GM23338 (cell line): Measurements from ENCODE around the gene ROR1.

ENCODE experiments used
- CREB1 ChIP-seq: fragments of 250-450 bp; sonication (Bioruptor Pico); IDR thresholded peaks from 2 replicates; pipeline ENCODE4 v1.5.0; 2020; ENCODE audit warnings: low read depth, mild to moderate bottlenecking, moderate library complexity
- EZH2 ChIP-seq: fragments of 200-600 bp; sonication (generic); IDR thresholded peaks from one replicate; pipeline ENCODE4 v1.8.0; 2017; ENCODE audit warnings: antibody characterized with exemption, mild to moderate bottlenecking, low read depth; ENCODE audit not compliant: unreplicated experiment
- EZH2phosphoT487 ChIP-seq: fragments of 200-600 bp; sonication (generic); IDR thresholded peaks from one replicate; pipeline ENCODE4 v1.8.1; 2018; ENCODE audit warnings: antibody characterized with exemption; ENCODE audit not compliant: unreplicated experiment
- JUNB ChIP-seq: IDR thresholded peaks from one replicate; pipeline ENCODE4 v1.6.1; 2016; ENCODE audit warnings: antibody characterized with exemption; ENCODE audit not compliant: unreplicated experiment
- NANOG ChIP-seq: IDR thresholded peaks from 2 replicates; pipeline ENCODE4 v1.6.1; 2016; ENCODE audit warnings: antibody characterized with exemption, borderline replicate concordance
- POLR2AphosphoS5 ChIP-seq: IDR thresholded peaks from 2 replicates; pipeline ENCODE4 v1.6.1; 2016; ENCODE audit warnings: antibody characterized with exemption, low read depth
- ZNF331 ChIP-seq: fragments of 250-450 bp; sonication (Bioruptor Pico); IDR thresholded peaks from 2 replicates; pipeline ENCODE4 v1.5.0; 2020; ENCODE audit warnings: low read depth, mild to moderate bottlenecking, moderate library complexity
- TF ChIP-seq, protein P1 (sequence below), 2 experiments: fragments of 200-600 bp in 1 of 2; sonication (generic) in 1 of 2; conservative IDR thresholded peaks; 2 replicates each; pipeline versions ENCODE4 v1.5.1 to v1.6.1; 2016 to 2017; ENCODE audit warnings: antibody characterized with exemption in 2 of 2, low read depth in 2 of 2, mild to moderate bottlenecking in 2 of 2, moderate library complexity in 1 of 2
- TF ChIP-seq, protein P2 (sequence below): IDR thresholded peaks from one replicate; pipeline ENCODE4 v1.6.1; 2018; ENCODE audit warnings: antibody characterized with exemption; ENCODE audit not compliant: unreplicated experiment
- TF ChIP-seq, protein P3 (sequence below): IDR thresholded peaks from 2 replicates; pipeline ENCODE4 v1.6.1; 2016; ENCODE audit warnings: antibody characterized with exemption

DNA sequence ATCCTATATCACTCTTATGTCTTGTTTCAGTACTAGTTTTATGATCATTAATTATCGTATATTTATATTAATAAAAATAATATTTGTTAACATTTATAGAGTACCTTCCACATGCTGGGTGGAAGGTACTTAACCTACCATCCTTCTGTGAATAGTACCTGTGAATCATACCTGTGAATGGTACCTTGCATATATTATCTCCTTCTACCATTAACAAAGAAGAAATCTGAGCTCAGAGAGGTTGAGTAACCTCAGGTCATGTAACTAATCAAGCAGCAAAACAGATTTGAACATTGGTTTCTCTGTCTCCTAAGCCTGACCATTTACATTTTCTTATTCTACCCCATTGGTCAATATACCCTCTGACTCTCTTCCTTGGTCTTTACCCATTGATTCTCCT is 255.2 kb downstream of the ROR1 start:
- TF ChIP-seq, protein P1, sequence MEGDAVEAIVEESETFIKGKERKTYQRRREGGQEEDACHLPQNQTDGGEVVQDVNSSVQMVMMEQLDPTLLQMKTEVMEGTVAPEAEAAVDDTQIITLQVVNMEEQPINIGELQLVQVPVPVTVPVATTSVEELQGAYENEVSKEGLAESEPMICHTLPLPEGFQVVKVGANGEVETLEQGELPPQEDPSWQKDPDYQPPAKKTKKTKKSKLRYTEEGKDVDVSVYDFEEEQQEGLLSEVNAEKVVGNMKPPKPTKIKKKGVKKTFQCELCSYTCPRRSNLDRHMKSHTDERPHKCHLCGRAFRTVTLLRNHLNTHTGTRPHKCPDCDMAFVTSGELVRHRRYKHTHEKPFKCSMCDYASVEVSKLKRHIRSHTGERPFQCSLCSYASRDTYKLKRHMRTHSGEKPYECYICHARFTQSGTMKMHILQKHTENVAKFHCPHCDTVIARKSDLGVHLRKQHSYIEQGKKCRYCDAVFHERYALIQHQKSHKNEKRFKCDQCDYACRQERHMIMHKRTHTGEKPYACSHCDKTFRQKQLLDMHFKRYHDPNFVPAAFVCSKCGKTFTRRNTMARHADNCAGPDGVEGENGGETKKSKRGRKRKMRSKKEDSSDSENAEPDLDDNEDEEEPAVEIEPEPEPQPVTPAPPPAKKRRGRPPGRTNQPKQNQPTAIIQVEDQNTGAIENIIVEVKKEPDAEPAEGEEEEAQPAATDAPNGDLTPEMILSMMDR (conservative IDR thresholded peaks at IDR 0.05; ENCODE audit: low read depth in 2 of 2) = no peak
- TF ChIP-seq EZH2 = no peak
- TF ChIP-seq CREB1 (CRISPR knock-in tag) = no peak
- TF ChIP-seq, protein P2, sequence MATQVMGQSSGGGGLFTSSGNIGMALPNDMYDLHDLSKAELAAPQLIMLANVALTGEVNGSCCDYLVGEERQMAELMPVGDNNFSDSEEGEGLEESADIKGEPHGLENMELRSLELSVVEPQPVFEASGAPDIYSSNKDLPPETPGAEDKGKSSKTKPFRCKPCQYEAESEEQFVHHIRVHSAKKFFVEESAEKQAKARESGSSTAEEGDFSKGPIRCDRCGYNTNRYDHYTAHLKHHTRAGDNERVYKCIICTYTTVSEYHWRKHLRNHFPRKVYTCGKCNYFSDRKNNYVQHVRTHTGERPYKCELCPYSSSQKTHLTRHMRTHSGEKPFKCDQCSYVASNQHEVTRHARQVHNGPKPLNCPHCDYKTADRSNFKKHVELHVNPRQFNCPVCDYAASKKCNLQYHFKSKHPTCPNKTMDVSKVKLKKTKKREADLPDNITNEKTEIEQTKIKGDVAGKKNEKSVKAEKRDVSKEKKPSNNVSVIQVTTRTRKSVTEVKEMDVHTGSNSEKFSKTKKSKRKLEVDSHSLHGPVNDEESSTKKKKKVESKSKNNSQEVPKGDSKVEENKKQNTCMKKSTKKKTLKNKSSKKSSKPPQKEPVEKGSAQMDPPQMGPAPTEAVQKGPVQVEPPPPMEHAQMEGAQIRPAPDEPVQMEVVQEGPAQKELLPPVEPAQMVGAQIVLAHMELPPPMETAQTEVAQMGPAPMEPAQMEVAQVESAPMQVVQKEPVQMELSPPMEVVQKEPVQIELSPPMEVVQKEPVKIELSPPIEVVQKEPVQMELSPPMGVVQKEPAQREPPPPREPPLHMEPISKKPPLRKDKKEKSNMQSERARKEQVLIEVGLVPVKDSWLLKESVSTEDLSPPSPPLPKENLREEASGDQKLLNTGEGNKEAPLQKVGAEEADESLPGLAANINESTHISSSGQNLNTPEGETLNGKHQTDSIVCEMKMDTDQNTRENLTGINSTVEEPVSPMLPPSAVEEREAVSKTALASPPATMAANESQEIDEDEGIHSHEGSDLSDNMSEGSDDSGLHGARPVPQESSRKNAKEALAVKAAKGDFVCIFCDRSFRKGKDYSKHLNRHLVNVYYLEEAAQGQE = no peak
- TF ChIP-seq POLR2AphosphoS5 = no peak
- no peak for TF ChIP-seq EZH2phosphoT487
- TF ChIP-seq NANOG = no peak
- TF ChIP-seq, protein P3, sequence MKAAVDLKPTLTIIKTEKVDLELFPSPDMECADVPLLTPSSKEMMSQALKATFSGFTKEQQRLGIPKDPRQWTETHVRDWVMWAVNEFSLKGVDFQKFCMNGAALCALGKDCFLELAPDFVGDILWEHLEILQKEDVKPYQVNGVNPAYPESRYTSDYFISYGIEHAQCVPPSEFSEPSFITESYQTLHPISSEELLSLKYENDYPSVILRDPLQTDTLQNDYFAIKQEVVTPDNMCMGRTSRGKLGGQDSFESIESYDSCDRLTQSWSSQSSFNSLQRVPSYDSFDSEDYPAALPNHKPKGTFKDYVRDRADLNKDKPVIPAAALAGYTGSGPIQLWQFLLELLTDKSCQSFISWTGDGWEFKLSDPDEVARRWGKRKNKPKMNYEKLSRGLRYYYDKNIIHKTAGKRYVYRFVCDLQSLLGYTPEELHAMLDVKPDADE = no peak
- TF ChIP-seq JUNB = no peak
- no peak for TF ChIP-seq ZNF331 (CRISPR knock-in tag)
